Measurements from ENCODE around the gene HPSE2. TPM values are rescaled to one million over a fixed set of nuclear protein-coding genes. Genes with fewer than 3 reads are reported as not detected.

The HPSE2 gene
- total and polyA plus RNA-seq, 2 of the 8 experiments (the other 6 are each of a cell fraction or from before 2014, with no cell fraction given), result 0.41 to 0.58 TPM

DNA sequence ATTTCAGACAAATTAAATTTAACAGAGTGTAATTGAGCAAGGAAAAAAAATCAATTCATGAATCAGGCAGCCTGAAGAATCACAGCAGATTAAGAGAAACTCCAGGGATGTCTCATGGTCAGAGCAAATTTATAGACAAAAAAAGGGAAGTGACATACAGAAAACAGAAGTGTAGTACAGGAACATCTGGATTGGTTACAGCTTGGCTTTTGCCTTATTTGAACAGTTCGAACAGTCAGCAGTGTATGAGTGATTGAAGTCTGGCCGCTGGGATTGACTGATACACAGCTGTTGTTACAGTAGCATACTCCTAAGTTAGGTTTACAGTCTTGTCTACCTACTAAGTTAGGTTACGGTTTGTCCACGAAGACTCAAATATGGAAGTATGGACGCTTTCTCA, 255.3 kb downstream of the HPSE2 start:
- no peak overlapping the region for H4K5ac ChIP-seq (ENCODE audit: insufficient read length, low read depth, low read length)
- no peak overlapping the region for H2AK5ac ChIP-seq (ENCODE audit: low read depth, low read length)
- H4K8ac ChIP-seq (ENCODE audit: extremely low read depth, insufficient read depth, low read length), result no peak overlapping the region
- peaks cover 0 to 3% of the 10 kb centered on the region in 2 experiments; a peak in 2 of 4 replicates for H3K9me3 ChIP-seq (ENCODE audit: insufficient read depth in 2 of 2, low read depth in 1 of 2, low read length in 1 of 2)
- no peak overlapping the region for H4K91ac ChIP-seq (replicated peaks; ENCODE audit: insufficient read length, low read length)
- no peak overlapping the region for H3K27ac ChIP-seq (ENCODE audit: low read depth, low read length)
- no peak for TF ChIP-seq BRCA1 (IDR thresholded peaks at IDR 0.05; ENCODE audit: low read depth, low read length)
- no peak for TF ChIP-seq JUN (IDR thresholded peaks at IDR 0.05; ENCODE audit: low read depth, low read length)
- no peak for TF ChIP-seq EP300 (IDR thresholded peaks at IDR 0.05; ENCODE audit: borderline replicate concordance in 1 of 2, low read depth in 2 of 2, low read length in 2 of 2)
- no peak for TF ChIP-seq TAF7 (optimal IDR thresholded peaks at IDR 0.05; ENCODE audit: borderline replicate concordance, low read depth, low read length)
- TF ChIP-seq KDM1A (IDR thresholded peaks at IDR 0.05; ENCODE audit: borderline replicate concordance, low read length), result no peak
- no peak for TF ChIP-seq EZH2 (IDR thresholded peaks at IDR 0.05; ENCODE audit: low read depth, low read length, severe bottlenecking)
- TF ChIP-seq CHD1 (IDR thresholded peaks at IDR 0.05; ENCODE audit: low read depth, low read length), result no peak
- no peak for TF ChIP-seq HDAC2 (IDR thresholded peaks at IDR 0.05; ENCODE audit: borderline replicate concordance in 1 of 2, low read depth in 2 of 2, low read length in 2 of 2)
- no peak for TF ChIP-seq KDM5A (IDR thresholded peaks at IDR 0.05; ENCODE audit: low read length)
- no peak for TF ChIP-seq ASH2L (IDR thresholded peaks at IDR 0.05; ENCODE audit: low read length)
- TF ChIP-seq POU5F1 (IDR thresholded peaks at IDR 0.05; ENCODE audit: low read depth, low read length), result no peak
- TF ChIP-seq SP4 (IDR thresholded peaks at IDR 0.05; ENCODE audit: low read length), result no peak
- no peak for TF ChIP-seq SIN3A (conservative IDR thresholded peaks at IDR 0.05 in 1 of 2, IDR thresholded peaks at IDR 0.05 in 1 of 2; ENCODE audit: low read depth in 1 of 2, low read length in 2 of 2)
- H3K79me2 ChIP-seq (ENCODE audit: control insufficient read depth in 1 of 2, insufficient read depth in 2 of 2, low read length in 2 of 2), result no peaks in the 10 kb centered on the region
- no peak overlapping the region for H3K56ac ChIP-seq (replicated peaks; ENCODE audit: insufficient read length, low read depth, low read length)
- no peak overlapping the region for H2BK12ac ChIP-seq (ENCODE audit: low read depth, low read length)
- H3K4ac ChIP-seq (replicated peaks; ENCODE audit: insufficient read length, low read depth, low read length), result no peak overlapping the region
- no peaks in the 10 kb centered on the region for H3K36me3 ChIP-seq (ENCODE audit: control insufficient read depth in 2 of 4, insufficient read depth in 4 of 4, low read length in 3 of 4)
- no peak overlapping the region for H3K4me2 ChIP-seq (ENCODE audit: insufficient read depth in 1 of 2, low read depth in 2 of 2, low read length in 2 of 2)
- no peaks in the 10 kb centered on the region for H3K27me3 ChIP-seq (replicated peaks in 1 of 4; ENCODE audit: control insufficient read depth in 3 of 4, extremely low read depth in 1 of 4, insufficient read depth in 3 of 4, low read length in 3 of 4)
- H3K18ac ChIP-seq (ENCODE audit: extremely low read depth, low read length), result no peak overlapping the region
- H3K79me1 ChIP-seq (ENCODE audit: low read depth, low read length), result no peaks in the 10 kb centered on the region
- H3K4me3 ChIP-seq (ENCODE audit: extremely low read depth in 1 of 4, insufficient read depth in 2 of 4, low read depth in 3 of 4, low read length in 4 of 4), result no peak overlapping the region
- no peak overlapping the region for H3K14ac ChIP-seq (ENCODE audit: insufficient read length)
- no peak overlapping the region for H2BK20ac ChIP-seq (ENCODE audit: low read length)
- no peak overlapping the region for H3K23ac ChIP-seq (ENCODE audit: insufficient read length)
- H2BK15ac ChIP-seq (ENCODE audit: low read length), result no peak overlapping the region
- no peak overlapping the region for H3K9ac ChIP-seq (replicated peaks in 1 of 4; ENCODE audit: extremely low read depth in 1 of 4, low read depth in 3 of 4, low read length in 3 of 4)
- POLR2A ChIA-PET (ENCODE audit: partially characterized antibody), result no interaction called here
- no peak for DNase-seq (ENCODE audit: low read depth in 1 of 2, low spot score in 2 of 2)
- no peak overlapping the region for H2BK120ac ChIP-seq (replicated peaks; ENCODE audit: low read depth, low read length)
- no peaks in the 10 kb centered on the region for H3K4me1 ChIP-seq (replicated peaks in 1 of 4; ENCODE audit: control insufficient read depth in 3 of 4, insufficient read depth in 4 of 4, low read length in 3 of 4)
- H3K23me2 ChIP-seq (ENCODE audit: low read depth, low read length), result no peaks in the 10 kb centered on the region
- 78% methylated on average over 5 of the region's 5 CpGs; no CpG with 5 or more reads in 1 of the 2 experiments for WGBS, 2 experiments (ENCODE audit: extremely low coverage in 1 of 2, insufficient coverage in 1 of 2, insufficient read length in 1 of 2, insufficient replicate concordance in 2 of 2, low coverage in 1 of 2, low lambda C conversion rate in 2 of 2, missing lambda C conversion rate in 1 of 2)
- no peak overlapping the region for H2AFZ ChIP-seq (ENCODE audit: low read length)
- H4K20me1 ChIP-seq (replicated peaks in 1 of 2; ENCODE audit: control insufficient read depth in 1 of 2, insufficient read depth in 2 of 2, low read length in 2 of 2), result no peaks in the 10 kb centered on the region
- CTCF ChIA-PET (ENCODE audit: partially characterized antibody), result interaction anchor here (0.6 kb wide), 1 partner anchor 151 kb away, joined by 4 read pairs; no protein-coding TSS in a partner anchor
- no peak overlapping the region for H2BK5ac ChIP-seq (ENCODE audit: low read depth, low read length)
- no peak for FAIRE-seq

Measured in H1 (cell line).